ENCODE data around the gene HELZ2. TPM values are rescaled to one million over a fixed set of nuclear protein-coding genes. Genes with fewer than 3 reads are reported as not detected.

The HELZ2 gene
- total and polyA plus RNA-seq, 2 donors from 2014 or later: 3.2 to 40.7 TPM

DNA sequence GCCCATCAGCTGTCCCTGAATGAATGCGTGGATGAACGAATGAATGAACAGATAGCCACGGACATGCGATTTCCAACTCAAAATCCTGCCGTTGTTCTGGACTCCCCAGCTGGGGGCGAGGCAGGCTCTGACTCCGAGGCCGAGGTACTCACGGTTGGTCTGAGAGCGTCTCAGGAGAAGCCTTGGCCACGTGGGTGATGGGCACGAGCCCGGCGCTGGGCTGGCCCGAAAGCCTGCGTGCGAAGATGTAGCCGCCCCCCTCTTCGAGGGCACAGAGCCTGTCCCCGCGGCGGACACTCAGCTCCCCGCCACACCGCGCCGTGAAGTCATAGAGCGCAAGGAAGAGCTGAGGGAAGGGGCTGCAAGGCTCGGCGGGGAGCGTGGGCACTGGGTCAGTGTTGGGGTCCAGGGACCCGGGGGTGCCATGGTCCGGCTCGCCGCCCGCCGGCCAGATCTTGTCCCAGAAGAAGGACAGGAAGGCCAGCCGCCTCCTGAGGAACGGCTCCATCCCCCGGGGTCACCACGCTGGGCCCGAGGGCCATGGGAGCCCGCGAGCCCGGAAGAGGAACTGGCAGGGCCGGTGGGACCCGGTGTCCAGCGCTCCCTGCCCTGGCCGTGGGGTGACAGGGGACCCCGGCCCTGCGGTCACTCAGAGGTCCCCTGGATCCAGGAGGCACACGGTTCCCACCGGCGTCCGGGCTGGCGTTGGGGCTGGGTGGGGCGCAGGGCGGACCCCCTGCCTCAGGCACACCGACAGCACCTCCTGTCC lies 26.9 kb downstream of the HELZ2 start:
- DNase-seq: no peak
- H3K27me3 ChIP-seq (ENCODE audit: control insufficient read depth, insufficient read depth, low read length): no peaks in the 10 kb centered on the region
- no peak for FAIRE-seq
- no peak overlapping the region for H3K9ac ChIP-seq (ENCODE audit: low read length in 3 of 3)
- TF ChIP-seq, protein P1, sequence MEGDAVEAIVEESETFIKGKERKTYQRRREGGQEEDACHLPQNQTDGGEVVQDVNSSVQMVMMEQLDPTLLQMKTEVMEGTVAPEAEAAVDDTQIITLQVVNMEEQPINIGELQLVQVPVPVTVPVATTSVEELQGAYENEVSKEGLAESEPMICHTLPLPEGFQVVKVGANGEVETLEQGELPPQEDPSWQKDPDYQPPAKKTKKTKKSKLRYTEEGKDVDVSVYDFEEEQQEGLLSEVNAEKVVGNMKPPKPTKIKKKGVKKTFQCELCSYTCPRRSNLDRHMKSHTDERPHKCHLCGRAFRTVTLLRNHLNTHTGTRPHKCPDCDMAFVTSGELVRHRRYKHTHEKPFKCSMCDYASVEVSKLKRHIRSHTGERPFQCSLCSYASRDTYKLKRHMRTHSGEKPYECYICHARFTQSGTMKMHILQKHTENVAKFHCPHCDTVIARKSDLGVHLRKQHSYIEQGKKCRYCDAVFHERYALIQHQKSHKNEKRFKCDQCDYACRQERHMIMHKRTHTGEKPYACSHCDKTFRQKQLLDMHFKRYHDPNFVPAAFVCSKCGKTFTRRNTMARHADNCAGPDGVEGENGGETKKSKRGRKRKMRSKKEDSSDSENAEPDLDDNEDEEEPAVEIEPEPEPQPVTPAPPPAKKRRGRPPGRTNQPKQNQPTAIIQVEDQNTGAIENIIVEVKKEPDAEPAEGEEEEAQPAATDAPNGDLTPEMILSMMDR (IDR thresholded peaks at IDR 0.05; ENCODE audit: borderline replicate concordance, extremely low read depth, insufficient read depth): no peak
- no peak overlapping the region for H3K27ac ChIP-seq (ENCODE audit: low read depth in 2 of 2, low read length in 2 of 2)
- H3K4me1 ChIP-seq (ENCODE audit: control insufficient read depth in 2 of 3, insufficient read depth in 2 of 3, low read depth in 1 of 3, low read length in 3 of 3): no peaks in the 10 kb centered on the region
- H3K4me3 ChIP-seq (ENCODE audit: low read length in 3 of 3): no peak overlapping the region
- intact Hi-C loops (cut with DNase I): no loop called here
- no peaks in the 10 kb centered on the region for H3K9me3 ChIP-seq (ENCODE audit: control insufficient read depth in 2 of 3, insufficient read depth in 1 of 3, low read length in 3 of 3)
- H3K36me3 ChIP-seq (ENCODE audit: control insufficient read depth in 2 of 3, insufficient read depth in 3 of 3, low read length in 3 of 3): no peaks in the 10 kb centered on the region

- peak in 1 of 5 donors; percentile 59 for DNase-seq
- Histone ChIP-seq H3K4me1 (ENCODE audit: control insufficient read depth in 2 of 3, insufficient read depth in 2 of 3, low read depth in 1 of 3, low read length in 3 of 3) (no peaks in the 10 kb centered on the region), H3K36me3 (ENCODE audit: control insufficient read depth in 2 of 3, insufficient read depth in 3 of 3, low read length in 3 of 3) (no peaks in the 10 kb centered on the region), H3K27me3 (ENCODE audit: control insufficient read depth, insufficient read depth, low read length) (no peaks in the 10 kb centered on the region), H3K9ac (ENCODE audit: low read length in 3 of 3) (no peak overlapping the region), H3K9me3 (ENCODE audit: control insufficient read depth in 2 of 3, insufficient read depth in 1 of 3, low read length in 3 of 3) (no peaks in the 10 kb centered on the region), H3K27ac (ENCODE audit: low read depth in 2 of 2, low read length in 2 of 2) (no peak overlapping the region), H3K4me3 (ENCODE audit: low read length in 3 of 3) (no peak overlapping the region)
- FAIRE-seq: no peak
- intact Hi-C loops (cut with DNase I): no loop called here
- TF ChIP-seq, protein P1 (IDR thresholded peaks at IDR 0.05; ENCODE audit: borderline replicate concordance, extremely low read depth, insufficient read depth): no peak
Measured at GRCh38 chr20:63546256-63546955, 27.6 kb downstream of the HELZ2 start.

GRCh38 chr20:63545814-63546213 lies 28.2 kb downstream of the HELZ2 start:
- H3K4me1 ChIP-seq (ENCODE audit: control insufficient read depth in 2 of 3, insufficient read depth in 2 of 3, low read depth in 1 of 3, low read length in 3 of 3): no peaks in the 10 kb centered on the region
- no peaks in the 10 kb centered on the region for H3K9me3 ChIP-seq (ENCODE audit: control insufficient read depth in 2 of 3, insufficient read depth in 1 of 3, low read length in 3 of 3)
- no peaks in the 10 kb centered on the region for H3K27me3 ChIP-seq (ENCODE audit: control insufficient read depth, insufficient read depth, low read length)
- H3K36me3 ChIP-seq (ENCODE audit: control insufficient read depth in 2 of 3, insufficient read depth in 3 of 3, low read length in 3 of 3): no peaks in the 10 kb centered on the region
- intact Hi-C loops (cut with DNase I): no loop called here
- no peak overlapping the region for H3K4me3 ChIP-seq (ENCODE audit: low read length in 3 of 3)
- TF ChIP-seq, protein P1 (IDR thresholded peaks at IDR 0.05; ENCODE audit: borderline replicate concordance, extremely low read depth, insufficient read depth): no peak
- no peak overlapping the region for H3K9ac ChIP-seq (ENCODE audit: low read length in 3 of 3)
- no peak overlapping the region for H3K27ac ChIP-seq (ENCODE audit: low read depth in 2 of 2, low read length in 2 of 2)
- no peak for FAIRE-seq
- no peak for DNase-seq
